Loucy (cell line): ENCODE measurements around the gene AMZ1.

ENCODE experiments used
- CTCF ChIP-seq: fragments of 200-600 bp; sonication (generic); conservative IDR thresholded peaks from 2 replicates; pipeline ENCODE4 v1.5.1; 2014; ENCODE audit warnings: mild to moderate bottlenecking, antibody characterized with exemption, low read length
- EZH2phosphoT487 ChIP-seq: fragments of 200-600 bp; IDR thresholded peaks from 2 replicates; pipeline ENCODE4 v1.6.1; 2018; ENCODE audit warnings: antibody characterized with exemption, mild to moderate bottlenecking, moderate library complexity, borderline replicate concordance

GRCh38 chr7:2722591-2722990 is 34.6 kb downstream of the AMZ1 start:
- no peak for TF ChIP-seq CTCF
- no peak for TF ChIP-seq EZH2phosphoT487
